CD4-positive, alpha-beta T cell treated with Interleukin-15 for 1 hour (primary cell): ENCODE measurements around the gene MAPK8.

Experiments
- DNase-seq: peaks from one replicate; pipeline ENCODE4 v3.0.0-alpha.2; 2020

Gene MAPK8

DNA sequence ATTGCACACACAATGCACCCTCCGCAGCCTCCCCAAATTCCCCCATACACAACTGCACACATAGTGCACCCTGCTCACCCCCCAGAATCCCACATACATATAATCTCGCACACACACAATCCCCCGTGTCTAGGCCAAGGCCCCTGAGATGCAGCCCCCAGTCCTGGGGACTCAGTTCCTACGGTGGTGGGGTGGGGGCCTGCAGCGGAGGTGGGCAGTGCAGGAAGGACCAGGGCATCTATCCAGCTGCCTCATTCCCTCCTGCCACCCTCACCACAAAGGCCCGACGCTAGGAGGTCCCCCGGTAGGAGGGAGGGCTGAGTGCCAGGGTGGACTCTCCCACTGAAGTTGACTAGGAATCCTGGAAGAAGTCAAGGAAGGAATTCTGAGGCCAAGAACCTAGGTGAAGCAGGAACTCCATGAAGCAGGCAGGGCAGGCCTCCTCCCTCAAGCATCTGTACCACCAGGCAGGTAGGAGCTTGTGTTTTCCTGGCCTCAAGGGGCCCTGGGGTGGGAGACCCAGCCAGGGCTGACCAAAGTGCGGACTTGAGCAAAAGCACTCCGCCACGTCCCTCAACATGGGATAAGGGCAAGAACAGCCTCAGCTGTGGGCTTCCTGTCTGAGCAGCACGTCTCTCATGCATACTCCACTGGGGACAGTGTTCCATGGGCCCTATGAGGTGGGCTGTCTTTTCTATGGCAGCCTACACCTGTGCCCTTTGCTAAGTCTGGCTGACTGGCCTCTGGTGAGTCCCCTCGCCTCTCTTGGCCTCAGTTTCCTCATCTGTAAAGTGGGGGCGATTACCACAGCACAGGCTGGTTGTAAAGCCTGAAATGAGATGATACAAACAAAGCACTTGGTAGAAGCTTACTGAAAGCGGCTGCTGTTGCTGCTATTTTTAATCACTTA is 145.7 kb downstream of the MAPK8 start:
- DNase-seq = no peak

DNA sequence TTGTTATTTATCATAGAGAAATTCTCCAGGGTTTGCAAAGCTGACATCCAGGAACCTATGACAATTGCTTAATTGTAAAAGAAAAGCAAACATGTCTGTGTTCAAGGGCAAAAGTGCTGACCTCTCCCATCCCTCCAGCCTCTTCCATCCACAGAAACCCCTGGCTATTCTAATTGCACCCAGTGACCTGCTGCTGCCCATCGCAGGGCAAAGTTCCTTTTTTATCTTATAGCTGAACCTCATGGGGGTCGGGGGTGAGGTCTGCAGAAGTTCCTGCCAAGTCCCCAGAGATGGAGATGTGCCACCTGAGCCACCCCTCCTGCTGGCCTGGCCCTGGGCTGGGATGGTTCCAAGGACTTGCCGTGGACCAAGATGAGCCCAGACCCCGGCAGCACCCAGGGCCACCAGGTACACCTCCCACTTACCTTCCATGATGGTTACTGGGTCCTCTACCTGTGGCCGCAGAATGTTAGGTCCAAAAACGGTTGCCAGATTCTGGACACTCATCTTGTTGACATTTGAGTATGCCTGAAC is 146.5 kb downstream of the MAPK8 start:
- DNase-seq = no peak

GRCh38 chr10:48453451-48454301 is 147.2 kb downstream of the MAPK8 start:
- no peak for DNase-seq

DNA sequence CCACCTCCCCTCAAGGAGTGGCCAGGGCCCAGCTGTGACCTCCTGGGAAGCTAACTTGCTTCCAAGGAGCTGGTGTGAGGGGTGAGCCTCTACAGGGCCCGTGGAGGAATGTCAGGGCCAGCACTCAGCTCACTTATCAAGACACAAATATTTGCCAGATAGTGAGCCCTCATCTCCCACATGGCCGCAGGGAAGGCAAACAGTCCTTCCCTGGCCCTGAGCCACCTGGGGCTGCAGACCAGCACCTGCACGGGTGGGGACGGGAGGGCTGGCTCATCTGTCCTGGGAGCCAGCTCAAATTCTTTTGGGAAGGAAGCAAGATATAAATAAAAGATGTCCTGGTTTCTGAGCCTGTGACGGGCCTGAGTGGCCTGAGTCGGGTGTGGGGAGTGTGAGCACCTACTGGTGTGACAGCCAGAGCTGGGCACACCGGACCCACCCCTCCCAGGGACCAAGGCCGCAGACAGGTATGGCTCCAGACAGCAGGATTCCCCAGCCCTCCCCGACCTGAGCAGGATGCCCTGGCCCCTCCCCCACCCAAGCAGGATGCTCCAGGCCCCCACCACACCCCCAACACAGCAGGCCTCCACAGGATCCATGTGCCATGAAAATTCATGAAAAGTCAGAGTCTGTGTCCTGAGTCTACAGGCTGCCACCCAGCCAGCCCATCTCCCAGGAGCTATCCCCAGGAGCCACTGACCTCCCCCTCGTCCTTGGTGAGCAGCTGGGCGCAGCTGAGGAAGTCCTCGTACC is 148.0 kb downstream of the MAPK8 start:
- DNase-seq = no peak

DNA sequence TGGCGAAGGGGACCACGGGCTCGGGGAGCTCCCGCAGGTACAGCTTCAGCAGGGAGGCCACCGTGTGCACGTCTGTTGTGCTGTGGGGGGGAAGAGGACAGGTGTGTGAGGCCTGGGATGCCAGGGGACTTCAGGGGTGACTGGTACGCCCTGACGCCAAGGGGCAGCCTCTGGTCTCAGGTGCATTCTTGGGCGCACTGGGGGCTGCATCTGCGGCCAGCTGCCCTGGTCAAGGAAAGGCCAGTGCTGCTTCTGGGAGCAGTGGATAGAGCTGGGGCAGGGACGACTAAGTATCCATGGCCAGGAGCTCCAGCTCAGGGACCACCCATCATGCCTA is 148.5 kb downstream of the MAPK8 start:
- DNase-seq = no peak

- DNase-seq = peak; percentile 17
These were observed 149.1 kb downstream of the MAPK8 start for GRCh38 chr10:48455392-48456151.

GRCh38 chr10:48456361-48456804 is 149.9 kb downstream of the MAPK8 start:
- DNase-seq = peak; percentile 50

DNA sequence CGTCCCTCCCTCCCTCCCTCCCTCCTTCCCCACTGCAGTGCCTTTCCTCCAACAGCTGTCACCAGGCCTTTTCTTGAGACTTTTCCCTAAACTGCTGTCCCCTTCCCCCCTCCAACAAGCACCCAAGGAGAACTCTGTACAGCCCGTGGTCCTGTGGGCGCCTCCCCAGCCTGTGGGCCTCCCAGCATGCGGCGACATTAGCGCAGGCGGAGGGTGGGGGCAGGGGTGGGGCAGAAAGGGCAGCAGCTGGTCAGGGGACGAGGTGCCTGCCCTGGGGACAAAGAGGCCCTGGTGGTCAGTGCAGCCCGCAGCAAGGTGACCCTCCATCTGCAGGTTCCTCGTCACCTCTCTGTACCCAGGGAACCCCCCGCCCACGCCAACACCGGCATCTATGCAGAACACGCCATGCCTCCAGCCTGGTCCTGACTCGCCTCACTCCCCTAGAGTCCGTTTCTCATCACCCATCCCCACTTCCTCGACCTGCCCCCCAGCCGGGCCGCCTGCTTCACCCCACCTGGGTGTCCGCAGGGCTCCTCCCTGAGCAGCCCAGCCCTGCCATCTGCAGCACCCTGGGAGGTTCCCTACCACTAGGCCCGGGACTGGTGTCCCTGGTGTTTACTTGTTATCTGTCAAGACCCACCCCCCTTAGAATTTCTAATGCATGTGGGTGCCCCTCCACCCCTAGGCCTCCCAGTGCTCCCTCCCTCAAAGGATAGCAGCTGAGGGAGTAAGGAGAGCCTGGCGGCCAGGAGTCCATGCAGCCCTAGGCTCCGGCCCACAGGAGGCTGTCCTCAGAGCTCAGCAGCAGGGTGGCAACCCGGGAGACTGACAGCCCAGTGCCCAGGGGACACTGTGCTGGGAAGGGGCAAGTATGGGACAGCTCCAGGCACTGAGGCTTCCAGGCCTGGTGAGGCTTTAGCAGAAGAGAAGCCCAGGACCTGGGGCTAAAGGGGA is 150.6 kb downstream of the MAPK8 start:
- DNase-seq = peak; percentile 13

GRCh38 chr10:48457949-48458661 is 151.6 kb downstream of the MAPK8 start:
- DNase-seq = peak; percentile 5

DNA sequence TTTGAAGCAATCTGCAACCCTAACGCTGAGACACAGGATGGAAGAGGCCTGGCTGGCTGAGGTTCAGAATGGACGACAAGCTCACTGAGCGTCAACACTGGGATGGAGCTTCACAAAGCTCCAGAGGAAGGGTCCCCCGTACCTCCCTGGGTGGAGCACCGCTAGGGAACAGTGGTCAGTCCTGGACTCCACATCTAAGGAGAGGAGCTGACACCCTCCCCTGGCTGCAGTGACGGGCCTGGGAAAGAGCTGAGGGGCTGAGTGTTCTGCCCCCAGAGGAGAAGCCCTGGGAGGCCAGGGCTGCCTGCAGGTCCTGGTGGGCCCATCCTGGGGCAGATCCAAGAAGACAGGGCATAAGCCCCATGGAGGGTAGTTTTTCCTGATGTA is 152.2 kb downstream of the MAPK8 start:
- no peak for DNase-seq

GRCh38 chr10:48459270-48460150 is 153.0 kb downstream of the MAPK8 start:
- no peak for DNase-seq

- DNase-seq = no peak
These were observed 153.7 kb downstream of the MAPK8 start for GRCh38 chr10:48460182-48460581.

DNA sequence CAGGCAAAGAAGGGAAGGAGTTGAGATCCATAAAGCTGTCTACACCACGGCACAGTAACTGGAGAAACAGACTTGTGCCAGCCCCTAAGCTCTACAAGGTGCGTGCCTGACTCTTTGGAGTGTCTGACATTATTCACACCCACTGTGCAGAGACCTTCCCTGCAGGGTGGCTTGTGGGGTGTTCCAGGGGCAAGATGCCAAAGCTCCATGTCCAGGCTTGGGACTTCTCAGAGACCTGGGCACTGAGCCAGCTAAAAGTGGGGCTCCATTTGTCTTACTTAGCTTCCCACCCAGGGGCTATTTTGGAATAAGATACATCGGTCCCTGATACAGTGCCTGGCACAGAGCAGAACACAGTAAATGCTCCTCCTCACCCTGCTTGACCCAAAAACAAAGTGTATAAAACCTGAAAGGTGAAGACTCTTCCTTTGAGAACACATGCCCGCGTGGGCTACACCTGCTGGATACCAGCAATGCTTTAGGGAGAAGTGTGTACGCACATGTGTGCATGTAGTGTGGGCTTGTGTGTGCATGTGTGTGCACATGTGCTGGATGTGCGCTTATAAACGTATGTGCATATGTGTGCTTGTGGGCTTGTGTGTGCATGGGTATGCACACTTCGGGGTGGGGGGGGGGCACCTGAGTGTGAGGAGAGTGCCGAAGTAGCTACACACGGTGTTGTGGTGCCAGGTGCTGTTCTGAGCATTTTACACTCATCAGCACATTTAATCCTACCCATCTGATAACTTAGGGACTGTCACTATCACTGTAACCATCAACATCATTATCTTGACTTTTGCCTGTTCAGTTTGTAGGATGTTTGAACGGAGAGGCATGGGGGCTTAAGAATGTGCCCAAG is 155.4 kb downstream of the MAPK8 start:
- no peak for DNase-seq

DNA sequence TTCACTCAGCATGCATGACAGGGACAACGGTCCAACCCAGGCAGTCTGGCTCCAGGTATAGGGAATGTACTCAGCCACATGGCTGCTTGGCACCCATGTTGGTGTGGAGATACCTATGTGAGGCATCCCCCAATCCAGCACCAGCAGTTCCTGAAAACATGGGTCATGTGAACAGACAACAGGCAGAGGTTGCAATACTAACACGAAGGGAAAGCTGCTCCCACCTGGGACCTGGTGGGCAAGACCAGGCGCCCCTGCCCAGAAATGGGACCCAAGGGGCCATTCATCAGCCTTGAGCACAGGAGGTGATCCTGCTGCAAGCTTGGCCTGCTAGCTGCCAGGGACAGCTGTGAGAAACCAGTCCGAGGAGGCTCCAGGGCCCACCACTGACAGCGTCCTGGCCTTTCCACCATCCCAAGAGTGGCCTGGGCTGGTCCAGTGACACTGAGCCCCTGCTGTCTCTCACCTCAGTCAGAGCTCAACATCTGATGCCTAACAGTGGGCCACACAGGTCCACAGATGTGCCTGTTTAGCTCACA is 156.1 kb downstream of the MAPK8 start:
- no peak for DNase-seq

GRCh38 chr10:48463318-48464003 is 157.0 kb downstream of the MAPK8 start:
- DNase-seq = peak; percentile 7

GRCh38 chr10:48464121-48464870 is 157.8 kb downstream of the MAPK8 start:
- DNase-seq = peak; percentile 12
